Umbilical cord (tissue), 2 donors: ENCODE data around the gene NUDT10. TPM values are rescaled to one million over a fixed set of nuclear protein-coding genes. Genes with fewer than 3 reads are reported as not detected.

Experiments used
- DNase-seq: peaks from one replicate; pipeline ENCODE4 v3.0.0-alpha.2; 2015; ENCODE audit warnings: low spot score
- total RNA-seq: library from RNA; depleted of rRNA; stranded (reverse); fragments of >200 nt; gene quantifications from one replicate; pipeline ENCODE4 v1.2.3, GENCODE V29; 2014; ENCODE audit warnings: low replicate concordance; ENCODE audit not compliant: insufficient read depth

The NUDT10 gene
- total RNA-seq, result 4.1 TPM

DNA sequence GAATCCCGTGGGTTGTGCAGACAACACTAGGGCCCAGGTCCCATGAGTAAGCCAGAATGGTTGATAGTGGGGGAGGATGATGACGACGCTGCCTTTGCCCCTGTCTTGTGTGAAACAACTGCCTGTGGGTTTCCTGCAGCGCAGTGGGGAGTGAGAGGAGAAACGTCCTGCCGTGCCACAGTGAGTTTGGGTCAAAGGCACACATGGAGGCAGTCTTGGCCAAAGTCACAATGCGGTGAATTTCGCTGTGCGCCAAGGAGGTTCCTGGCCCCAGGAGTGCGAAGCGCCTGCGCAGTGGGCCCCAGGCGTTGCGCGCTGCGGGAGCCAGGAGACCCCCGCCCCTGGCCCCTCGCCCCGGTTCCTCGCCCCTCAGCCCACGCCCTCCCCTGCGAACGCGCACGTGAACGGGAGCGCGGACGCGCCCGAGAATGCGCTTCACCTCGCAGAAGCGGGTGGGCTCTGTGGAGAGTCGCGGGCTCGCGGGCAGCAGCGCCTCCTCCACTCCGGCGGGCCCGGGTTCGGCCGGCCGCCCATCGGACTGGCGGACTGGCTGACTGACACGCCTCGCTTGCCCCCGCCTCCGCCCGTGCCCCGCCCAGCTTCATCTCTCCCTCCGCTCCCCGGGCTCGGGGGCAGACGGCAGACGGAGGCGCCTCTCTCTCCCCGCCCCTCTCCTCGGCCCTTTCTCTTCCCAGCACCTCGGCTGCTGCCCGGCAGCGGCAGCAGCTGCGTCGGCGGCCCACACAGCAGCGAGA is at the start of gene NUDT10:
Gene NUDT10, plus strand, starts transcription at position 635 of the 755 bp plus-strand sequence. CDS start 144 bp downstream, outside the sequence.
- peak; percentile 67 for DNase-seq

DNA sequence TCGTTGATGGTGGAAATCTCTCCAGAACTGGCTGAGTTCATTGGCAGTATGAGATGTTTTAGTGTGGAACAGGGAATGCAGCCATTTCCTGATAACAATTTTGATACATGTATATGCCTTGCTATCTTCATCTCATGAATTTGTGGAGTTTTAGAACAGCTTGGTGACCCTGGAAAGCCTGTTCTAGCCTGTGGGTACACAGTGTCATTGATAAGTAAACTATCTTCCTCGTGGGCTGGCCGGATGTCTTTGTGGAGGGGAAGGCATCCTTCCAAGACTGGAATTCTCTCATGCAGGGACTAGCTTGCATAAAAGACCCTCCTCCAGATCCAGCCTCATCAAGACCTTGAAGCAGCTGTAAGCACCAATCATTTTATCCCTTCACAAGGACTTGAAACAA is 40.2 kb upstream of the NUDT10 start:
- DNase-seq, result no peak

DNA sequence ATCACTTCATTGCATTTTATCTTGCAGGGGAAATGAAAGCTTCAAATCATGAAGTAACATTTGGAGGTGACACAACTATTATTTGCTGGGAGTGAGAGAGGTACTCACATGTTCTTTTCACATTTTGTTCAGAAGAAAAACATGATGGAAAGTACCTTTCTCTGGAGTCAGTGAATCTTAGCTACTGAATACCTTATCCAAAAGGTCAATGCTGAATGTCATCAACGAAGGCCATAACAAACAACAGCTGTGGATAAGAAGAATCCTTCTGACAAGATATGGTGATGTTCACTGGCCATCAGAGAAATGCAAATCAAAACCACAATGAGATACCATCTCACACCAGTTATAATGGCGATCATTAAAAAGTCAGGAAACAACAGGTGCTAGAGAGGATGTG is 36.5 kb upstream of the NUDT10 start:
- DNase-seq, result no peak

DNA sequence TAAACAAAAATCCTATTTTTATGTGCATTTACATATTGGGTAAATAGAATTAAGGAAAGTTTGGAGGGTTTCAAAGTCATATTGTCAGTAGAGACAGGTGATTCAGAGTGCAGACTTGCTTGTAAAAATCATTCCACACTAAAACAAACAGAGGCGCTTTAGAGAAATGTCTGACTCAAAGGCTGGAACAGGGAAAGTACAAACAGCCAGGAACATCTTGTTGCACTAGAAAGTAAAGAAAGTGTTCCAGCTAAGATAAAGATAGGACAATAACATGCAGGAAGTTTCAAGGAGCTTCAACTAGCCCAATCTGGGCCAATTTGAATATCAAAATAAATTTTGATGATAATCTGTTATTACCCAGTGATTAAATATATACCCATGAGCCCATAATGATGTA is 16.4 kb upstream of the NUDT10 start:
- DNase-seq, result no peak

DNA sequence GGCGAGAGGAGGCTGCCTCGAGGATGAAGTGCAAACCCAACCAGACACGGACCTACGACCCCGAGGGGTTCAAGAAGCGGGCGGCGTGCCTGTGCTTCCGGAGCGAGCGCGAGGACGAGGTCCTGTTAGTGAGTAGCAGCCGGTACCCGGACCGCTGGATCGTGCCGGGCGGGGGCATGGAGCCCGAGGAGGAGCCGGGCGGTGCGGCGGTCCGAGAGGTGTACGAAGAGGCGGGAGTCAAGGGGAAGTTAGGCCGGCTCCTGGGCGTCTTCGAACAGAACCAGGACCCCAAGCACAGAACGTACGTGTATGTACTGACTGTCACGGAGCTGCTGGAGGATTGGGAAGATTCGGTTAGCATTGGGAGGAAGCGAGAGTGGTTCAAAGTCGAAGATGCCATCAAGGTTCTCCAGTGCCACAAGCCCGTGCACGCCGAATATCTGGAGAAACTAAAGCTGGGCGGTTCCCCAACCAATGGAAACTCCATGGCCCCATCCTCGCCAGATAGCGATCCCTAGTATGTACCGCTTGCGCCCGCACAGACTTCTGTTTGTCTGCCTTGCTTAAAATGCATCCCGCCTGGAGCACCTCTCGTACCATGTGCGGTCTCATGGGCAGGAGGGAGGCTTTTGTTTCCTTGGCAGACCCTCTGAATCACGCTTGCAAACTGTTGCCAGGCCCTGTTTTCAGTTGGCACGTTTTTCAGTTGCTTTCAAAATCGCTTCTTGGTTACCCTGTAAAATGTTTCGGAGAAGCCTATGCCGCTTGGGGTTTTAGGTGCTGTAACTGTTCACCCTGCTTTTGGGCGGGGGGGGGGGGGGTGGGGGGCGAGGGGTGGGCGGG is 542 bp downstream of the NUDT10 start:
- DNase-seq, result peak; percentile 1

DNA sequence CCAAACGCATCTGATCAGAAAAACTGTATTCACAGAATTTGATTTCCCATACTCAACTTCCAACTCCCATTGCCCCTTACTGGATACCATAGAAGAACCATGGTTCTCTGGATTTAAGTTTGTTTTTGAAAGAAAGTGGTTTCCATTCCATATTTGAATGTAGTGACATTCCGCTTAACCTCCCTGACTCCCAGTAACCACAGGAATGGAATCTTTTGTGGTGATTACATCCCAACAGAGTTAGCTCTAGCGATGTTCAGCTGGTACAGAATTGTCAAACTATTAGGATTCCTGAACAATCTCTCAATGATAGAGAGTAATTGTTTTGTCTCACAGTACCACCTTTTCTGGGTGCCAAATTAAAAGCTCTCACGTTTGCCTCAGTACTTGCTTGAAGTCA is 1.7 kb downstream of the NUDT10 start:
- no peak for DNase-seq

DNA sequence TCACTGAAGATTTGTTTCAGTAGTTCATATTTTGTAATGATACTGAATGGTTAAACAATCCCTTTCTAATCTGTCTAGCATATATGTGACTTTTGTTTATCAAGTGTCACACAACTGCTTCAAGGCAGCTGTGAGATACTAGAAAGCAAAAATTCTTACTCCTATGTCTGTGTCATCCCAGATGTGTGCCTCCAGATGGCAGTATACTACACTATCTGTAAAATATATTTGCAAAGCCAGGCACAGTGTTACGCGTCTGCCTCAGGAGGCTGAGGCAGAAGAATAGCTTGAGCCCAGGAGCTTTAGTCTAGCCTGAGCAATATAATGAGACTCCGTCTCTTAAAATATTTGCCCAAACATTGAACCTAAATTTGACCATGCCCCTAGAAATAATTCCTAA is 4.0 kb downstream of the NUDT10 start:
- DNase-seq, result peak; percentile 34

DNA sequence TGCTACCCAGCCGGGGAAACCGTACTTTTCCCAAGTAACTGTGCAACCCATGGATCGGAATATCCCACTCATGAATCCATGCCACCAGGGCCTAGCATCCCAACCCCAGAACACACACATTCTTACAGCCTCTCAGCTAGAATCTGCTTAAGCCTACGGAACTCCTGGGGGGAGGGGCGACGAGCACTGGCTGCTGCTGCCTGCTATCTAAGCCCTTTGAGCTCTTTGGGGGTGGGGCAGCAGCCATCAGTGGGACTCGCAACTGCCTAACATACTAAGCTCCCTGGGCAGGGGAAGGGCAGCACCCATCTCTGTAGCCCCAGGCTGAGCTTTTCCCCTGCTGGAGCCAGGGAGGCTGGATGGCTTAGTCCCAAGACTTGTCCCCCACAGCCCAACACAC is 28.6 kb downstream of the NUDT10 start:
- DNase-seq, result no peak

DNA sequence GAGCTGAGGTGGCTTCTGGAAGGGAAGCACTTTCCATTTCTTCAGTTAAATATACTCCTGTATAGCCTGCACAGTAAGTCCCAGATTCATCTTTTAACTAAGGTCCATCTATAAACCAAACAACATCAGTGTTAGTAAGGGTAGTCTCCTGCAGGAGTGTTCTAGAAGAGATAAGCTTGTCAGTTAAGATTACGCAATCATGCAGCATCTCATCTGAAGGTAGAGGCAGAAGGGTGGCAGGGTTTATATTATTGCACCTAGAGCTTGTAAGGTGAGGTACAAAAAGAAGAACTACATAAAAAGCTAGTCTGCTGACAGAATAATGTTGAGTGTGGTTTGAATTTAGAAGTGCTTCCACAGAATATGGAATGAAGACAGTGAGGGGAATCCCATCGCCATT is 44.0 kb downstream of the NUDT10 start:
- no peak for DNase-seq

Other genes starting within 250 kb of the NUDT10 start
- gene NUDT11, start 163.8 kb downstream of the NUDT10 start, total RNA-seq, result 4.3 TPM